ENCODE results near the gene DHX32.

Gene DHX32

GRCh38 chr10:125808047-125808446 lies 73.0 kb downstream of the DHX32 start:
- in situ Hi-C loops (cut with MboI; ENCODE audit: low sequenced_read_pairs), result no loop called here

GRCh38 chr10:125802739-125803138 lies 78.4 kb downstream of the DHX32 start:
- in situ Hi-C loops (cut with MboI; ENCODE audit: low sequenced_read_pairs), result no loop called here

GRCh38 chr10:125802131-125802530 lies 79.0 kb downstream of the DHX32 start:
- in situ Hi-C loops (cut with MboI; ENCODE audit: low sequenced_read_pairs), result no loop called here

- in situ Hi-C loops (cut with MboI; ENCODE audit: low sequenced_read_pairs), result no loop called here
These were observed 79.5 kb downstream of the DHX32 start for GRCh38 chr10:125801574-125801973.

- in situ Hi-C loops (cut with MboI; ENCODE audit: low sequenced_read_pairs), result no loop called here
These were observed 81.5 kb downstream of the DHX32 start for GRCh38 chr10:125799451-125800182.

GRCh38 chr10:125797994-125798662 lies 83.0 kb downstream of the DHX32 start:
- in situ Hi-C loops (cut with MboI; ENCODE audit: low sequenced_read_pairs), result no loop called here

GRCh38 chr10:125797424-125797823 lies 83.7 kb downstream of the DHX32 start:
- in situ Hi-C loops (cut with MboI; ENCODE audit: low sequenced_read_pairs), result no loop called here

GRCh38 chr10:125795637-125796190 lies 85.4 kb downstream of the DHX32 start:
- in situ Hi-C loops (cut with MboI; ENCODE audit: low sequenced_read_pairs), result no loop called here

GRCh38 chr10:125795128-125795527 lies 86.0 kb downstream of the DHX32 start:
- in situ Hi-C loops (cut with MboI; ENCODE audit: low sequenced_read_pairs), result no loop called here

- in situ Hi-C loops (cut with MboI; ENCODE audit: low sequenced_read_pairs), result no loop called here
These were observed 88.5 kb downstream of the DHX32 start for GRCh38 chr10:125792342-125793300.

GRCh38 chr10:125788156-125789034 lies 92.7 kb downstream of the DHX32 start:
- in situ Hi-C loops (cut with MboI; ENCODE audit: low sequenced_read_pairs), result no loop called here

Measured in HL-60/S4 (cell line).